Liver (tissue), 9 donors: Measurements from ENCODE around the gene ECSCR. TPM values are rescaled to one million over a fixed set of nuclear protein-coding genes. Genes with fewer than 3 reads are reported as not detected.

ENCODE experiments used
- DNase-seq: peaks from one replicate; pipeline ENCODE4 v3.0.0-alpha.2; 2017; ENCODE audit warnings: low spot score
- H3K27ac ChIP-seq, 2 donors: one replicate each; pipeline ENCODE4 v1.7.0; 2013; ENCODE audit warnings: inconsistent platforms in 2 of 2, low read length in 2 of 2, control low read depth in 1 of 2, low read depth in 1 of 2, mild to moderate bottlenecking in 1 of 2
- H3K27me3 ChIP-seq, 4 donors: one replicate each; pipeline versions ENCODE4 v1.6.1 to v1.7.0; 2013; ENCODE audit warnings: low read length in 3 of 4, inconsistent platforms in 1 of 4, mild to moderate bottlenecking in 1 of 4, moderate library complexity in 1 of 4; ENCODE audit not compliant: control insufficient read depth in 4 of 4, insufficient read depth in 4 of 4
- H3K36me3 ChIP-seq, 4 donors: one replicate each; pipeline versions ENCODE4 v1.6.1 to v1.7.0; 2013; ENCODE audit warnings: low read length in 3 of 4, mild to moderate bottlenecking in 3 of 4, low read depth in 1 of 4, moderate library complexity in 1 of 4; ENCODE audit not compliant: control insufficient read depth in 4 of 4, insufficient read depth in 3 of 4
- H3K4me1 ChIP-seq, 4 donors: one replicate each; pipeline versions ENCODE4 v1.6.1 to v1.7.0; 2013; ENCODE audit warnings: low read length in 3 of 4, mild to moderate bottlenecking in 3 of 4, moderate library complexity in 1 of 4; ENCODE audit not compliant: control insufficient read depth in 4 of 4, insufficient read depth in 4 of 4
- H3K4me3 ChIP-seq, 3 donors: one replicate each; pipeline versions ENCODE4 v1.6.1 to v1.7.0; 2013; ENCODE audit warnings: low read length in 3 of 3, control low read depth in 1 of 3, low read depth in 1 of 3, mild to moderate bottlenecking in 1 of 3
- H3K9ac ChIP-seq, 2 donors: one replicate each; pipeline ENCODE4 v1.7.0; 2013; ENCODE audit warnings: low read length in 2 of 2, mild to moderate bottlenecking in 2 of 2, moderate library complexity in 2 of 2, control low read depth in 1 of 2, low read depth in 1 of 2
- H3K9me3 ChIP-seq, 4 donors: one replicate each; pipeline versions ENCODE4 v1.6.1 to v1.7.0; 2013; ENCODE audit warnings: low read length in 3 of 4; ENCODE audit not compliant: control insufficient read depth in 4 of 4
- EGR1 ChIP-seq, 2 donors: IDR thresholded peaks; 2 replicates each; pipeline ENCODE4 v1.6.1; 2016 to 2018; ENCODE audit warnings: antibody characterized with exemption in 2 of 2, low read depth in 2 of 2
- FOXA1 ChIP-seq: IDR thresholded peaks from 2 replicates; pipeline ENCODE4 v1.6.1; 2016; ENCODE audit warnings: antibody characterized with exemption
- FOXA2 ChIP-seq: IDR thresholded peaks from 2 replicates; pipeline ENCODE4 v1.6.1; 2016; ENCODE audit warnings: antibody characterized with exemption
- GABPA ChIP-seq, 2 donors: IDR thresholded peaks in 1 of 2; conservative IDR thresholded peaks in 1 of 2; 2 replicates each; pipeline ENCODE4 v1.6.1; 2016; ENCODE audit warnings: antibody characterized with exemption in 2 of 2, mild to moderate bottlenecking in 1 of 2, moderate library complexity in 1 of 2
- HNF4A ChIP-seq, 2 donors: conservative IDR thresholded peaks; 2 replicates each; pipeline ENCODE4 v1.6.1; 2016; ENCODE audit warnings: antibody characterized with exemption in 2 of 2, mild to moderate bottlenecking in 2 of 2
- HNF4G ChIP-seq: IDR thresholded peaks from 2 replicates; pipeline ENCODE4 v1.6.1; 2016; ENCODE audit warnings: antibody characterized with exemption
- JUND ChIP-seq, 2 donors: IDR thresholded peaks; 2 replicates each; pipeline ENCODE4 v1.6.1; 2016; ENCODE audit warnings: antibody characterized with exemption in 2 of 2
- NR2F2 ChIP-seq: IDR thresholded peaks from 2 replicates; pipeline ENCODE4 v1.6.1; 2016; ENCODE audit warnings: antibody characterized with exemption
- RAD21 ChIP-seq, 2 donors: IDR thresholded peaks; 2 replicates each; pipeline ENCODE4 v1.6.1; 2016; ENCODE audit warnings: antibody characterized with exemption in 2 of 2, mild to moderate bottlenecking in 2 of 2
- RXRA ChIP-seq, 2 donors: IDR thresholded peaks; 2 replicates each; pipeline ENCODE4 v1.6.1; 2017 to 2018; ENCODE audit warnings: antibody characterized with exemption in 2 of 2, mild to moderate bottlenecking in 1 of 2
- SP1 ChIP-seq: IDR thresholded peaks from 2 replicates; pipeline ENCODE4 v1.6.1; 2018; ENCODE audit warnings: antibody characterized with exemption, mild to moderate bottlenecking
- TAF1 ChIP-seq: conservative IDR thresholded peaks from 2 replicates; pipeline ENCODE4 v1.6.1; 2016; ENCODE audit warnings: antibody characterized with exemption, mild to moderate bottlenecking
- YY1 ChIP-seq: IDR thresholded peaks from 2 replicates; pipeline ENCODE4 v1.6.1; 2016; ENCODE audit warnings: antibody characterized with exemption, mild to moderate bottlenecking
- WGBS: extraction: QIAGEN DNeasy Blood & Tissue Kit; methylation state at CpG from one replicate; pipeline ENCODE4 v1.1.7; 2013; 5-methylcytosine and 5-hydroxymethylcytosine counted together
- polyA plus RNA-seq, 2 donors: library from polyadenylated mRNA; stranded (reverse) in 1 of 2; unstranded in 1 of 2; fragments of 200-250 nt in 1 of 2; fragments of >200 nt in 1 of 2; fragmentation: Nextera tagmentation in 1 of 2; extraction: Ambion mirVana in 1 of 2; gene quantifications; one replicate each; pipeline versions ENCODE4 v1.2.1 to v1.2.3, GENCODE V29; 2013 to 2015
- total RNA-seq, 2 donors: library from RNA; depleted of rRNA; stranded (reverse); fragments of >200 nt; gene quantifications; one replicate each; pipeline ENCODE4 v1.2.3, GENCODE V29; 2014
- TF ChIP-seq, protein P1 (sequence below): IDR thresholded peaks from 2 replicates; pipeline ENCODE4 v1.6.1; 2016; ENCODE audit warnings: antibody characterized with exemption
- TF ChIP-seq, protein P2 (sequence below): IDR thresholded peaks from 2 replicates; pipeline ENCODE4 v1.6.1; 2016; ENCODE audit warnings: antibody characterized with exemption
- TF ChIP-seq, protein P3 (sequence below): IDR thresholded peaks from 2 replicates; pipeline ENCODE4 v1.6.1; 2016; ENCODE audit warnings: antibody characterized with exemption, mild to moderate bottlenecking
- TF ChIP-seq, protein P4 (sequence below): IDR thresholded peaks from 2 replicates; pipeline ENCODE4 v1.6.1; 2016; ENCODE audit warnings: antibody characterized with exemption
- TF ChIP-seq, protein P5 (sequence below): fragments of 150-350 bp; IDR thresholded peaks from 2 replicates; pipeline ENCODE4 v1.5.1; 2017; ENCODE audit warnings: improper control_type of control experiment, low read depth, low read length; ENCODE audit not compliant: missing input control
- donor health status: healthy.
- donor health status: healthy.
- donor health status: healthy.
- donor health status: healthy.
- donor health status: healthy.

The ECSCR gene
- total and polyA plus RNA-seq, 4 donors = 3.2 to 4.9 (median 3.5) TPM

DNA sequence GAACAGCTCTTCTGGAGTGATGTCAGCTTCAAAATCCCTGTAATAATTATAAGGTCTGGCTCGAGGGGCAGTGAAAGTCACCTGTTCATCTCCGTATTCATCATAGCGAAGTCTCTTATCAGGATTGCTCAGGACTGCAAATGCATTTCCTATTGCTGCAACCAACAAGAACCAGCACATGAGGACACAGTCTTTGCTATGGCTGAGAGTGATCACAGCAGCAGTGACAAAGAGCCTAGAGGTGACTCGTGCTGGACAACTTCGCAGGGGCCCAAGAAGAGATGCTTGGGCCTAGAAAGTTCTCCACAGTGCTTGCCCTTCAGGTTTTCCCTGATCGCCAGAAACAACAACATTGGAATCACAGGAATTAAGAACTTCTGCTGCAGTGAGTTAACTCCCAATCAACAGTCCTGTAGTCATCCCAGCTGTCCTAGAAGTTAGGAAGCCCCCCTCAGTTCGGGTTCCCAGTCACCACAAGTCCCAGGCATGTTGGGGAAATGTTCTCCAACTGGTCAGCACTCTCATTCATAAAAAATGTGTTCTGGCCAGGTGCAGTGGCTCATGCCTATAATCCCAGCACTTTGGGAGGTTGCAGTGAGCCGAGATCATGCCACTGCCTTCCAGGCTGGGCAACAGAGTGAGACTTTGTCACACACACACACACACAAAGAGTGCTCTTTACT, 36.2 kb downstream of the ECSCR start:
- Histone ChIP-seq H3K36me3 (no peaks in the 10 kb centered on the region), H3K9ac (no peak overlapping the region)
- WGBS = 81% methylated on average over 8 of the region's 8 CpGs

DNA sequence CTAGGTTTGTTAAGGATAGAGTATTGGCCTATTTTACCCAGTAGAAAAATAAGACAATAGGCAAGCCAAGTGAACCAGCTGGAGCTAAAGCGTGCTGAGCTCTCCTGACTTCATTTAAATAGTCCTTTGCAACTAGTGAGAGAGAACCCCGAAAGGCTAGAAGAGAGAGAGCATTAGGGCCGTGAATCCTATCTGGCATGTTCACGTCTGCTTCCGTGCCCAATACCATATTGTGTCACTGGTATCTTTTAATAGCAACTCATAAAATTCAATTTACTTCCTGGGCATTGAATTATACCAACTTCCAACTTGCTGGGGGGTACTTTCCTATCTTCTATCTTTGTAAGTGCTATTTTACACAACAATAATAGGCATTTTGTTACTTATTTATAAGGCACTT, 37.0 kb downstream of the ECSCR start:
- Histone ChIP-seq H3K27me3 (no peaks in the 10 kb centered on the region), H3K9ac (no peak overlapping the region), H3K36me3 (no peaks in the 10 kb centered on the region), H3K9me3 (no peaks in the 10 kb centered on the region), H3K4me1 (no peaks in the 10 kb centered on the region), H3K27ac (no peak overlapping the region), H3K4me3 (no peak overlapping the region)
- TF ChIP-seq, protein P1, sequence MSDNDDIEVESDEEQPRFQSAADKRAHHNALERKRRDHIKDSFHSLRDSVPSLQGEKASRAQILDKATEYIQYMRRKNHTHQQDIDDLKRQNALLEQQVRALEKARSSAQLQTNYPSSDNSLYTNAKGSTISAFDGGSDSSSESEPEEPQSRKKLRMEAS = no peak
- TF ChIP-seq, protein P2, sequence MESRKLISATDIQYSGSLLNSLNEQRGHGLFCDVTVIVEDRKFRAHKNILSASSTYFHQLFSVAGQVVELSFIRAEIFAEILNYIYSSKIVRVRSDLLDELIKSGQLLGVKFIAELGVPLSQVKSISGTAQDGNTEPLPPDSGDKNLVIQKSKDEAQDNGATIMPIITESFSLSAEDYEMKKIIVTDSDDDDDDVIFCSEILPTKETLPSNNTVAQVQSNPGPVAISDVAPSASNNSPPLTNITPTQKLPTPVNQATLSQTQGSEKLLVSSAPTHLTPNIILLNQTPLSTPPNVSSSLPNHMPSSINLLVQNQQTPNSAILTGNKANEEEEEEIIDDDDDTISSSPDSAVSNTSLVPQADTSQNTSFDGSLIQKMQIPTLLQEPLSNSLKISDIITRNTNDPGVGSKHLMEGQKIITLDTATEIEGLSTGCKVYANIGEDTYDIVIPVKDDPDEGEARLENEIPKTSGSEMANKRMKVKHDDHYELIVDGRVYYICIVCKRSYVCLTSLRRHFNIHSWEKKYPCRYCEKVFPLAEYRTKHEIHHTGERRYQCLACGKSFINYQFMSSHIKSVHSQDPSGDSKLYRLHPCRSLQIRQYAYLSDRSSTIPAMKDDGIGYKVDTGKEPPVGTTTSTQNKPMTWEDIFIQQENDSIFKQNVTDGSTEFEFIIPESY = no peak
- TF ChIP-seq, protein P3, sequence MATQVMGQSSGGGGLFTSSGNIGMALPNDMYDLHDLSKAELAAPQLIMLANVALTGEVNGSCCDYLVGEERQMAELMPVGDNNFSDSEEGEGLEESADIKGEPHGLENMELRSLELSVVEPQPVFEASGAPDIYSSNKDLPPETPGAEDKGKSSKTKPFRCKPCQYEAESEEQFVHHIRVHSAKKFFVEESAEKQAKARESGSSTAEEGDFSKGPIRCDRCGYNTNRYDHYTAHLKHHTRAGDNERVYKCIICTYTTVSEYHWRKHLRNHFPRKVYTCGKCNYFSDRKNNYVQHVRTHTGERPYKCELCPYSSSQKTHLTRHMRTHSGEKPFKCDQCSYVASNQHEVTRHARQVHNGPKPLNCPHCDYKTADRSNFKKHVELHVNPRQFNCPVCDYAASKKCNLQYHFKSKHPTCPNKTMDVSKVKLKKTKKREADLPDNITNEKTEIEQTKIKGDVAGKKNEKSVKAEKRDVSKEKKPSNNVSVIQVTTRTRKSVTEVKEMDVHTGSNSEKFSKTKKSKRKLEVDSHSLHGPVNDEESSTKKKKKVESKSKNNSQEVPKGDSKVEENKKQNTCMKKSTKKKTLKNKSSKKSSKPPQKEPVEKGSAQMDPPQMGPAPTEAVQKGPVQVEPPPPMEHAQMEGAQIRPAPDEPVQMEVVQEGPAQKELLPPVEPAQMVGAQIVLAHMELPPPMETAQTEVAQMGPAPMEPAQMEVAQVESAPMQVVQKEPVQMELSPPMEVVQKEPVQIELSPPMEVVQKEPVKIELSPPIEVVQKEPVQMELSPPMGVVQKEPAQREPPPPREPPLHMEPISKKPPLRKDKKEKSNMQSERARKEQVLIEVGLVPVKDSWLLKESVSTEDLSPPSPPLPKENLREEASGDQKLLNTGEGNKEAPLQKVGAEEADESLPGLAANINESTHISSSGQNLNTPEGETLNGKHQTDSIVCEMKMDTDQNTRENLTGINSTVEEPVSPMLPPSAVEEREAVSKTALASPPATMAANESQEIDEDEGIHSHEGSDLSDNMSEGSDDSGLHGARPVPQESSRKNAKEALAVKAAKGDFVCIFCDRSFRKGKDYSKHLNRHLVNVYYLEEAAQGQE = no peak
- TF ChIP-seq RXRA (IDR thresholded peaks at IDR 0.05) (no peak), EGR1 (IDR thresholded peaks at IDR 0.05; ENCODE audit: low read depth in 2 of 2) (no peak), RAD21 (IDR thresholded peaks at IDR 0.05) (no peak), HNF4A (conservative IDR thresholded peaks at IDR 0.05) (no peak), FOXA1 (no peak), FOXA2 (no peak), NR2F2 (no peak), SP1 (no peak), GABPA (IDR thresholded peaks at IDR 0.05 in 1 of 2, conservative IDR thresholded peaks at IDR 0.05 in 1 of 2) (no peak), JUND (IDR thresholded peaks at IDR 0.05) (no peak), HNF4G (no peak), YY1 (no peak), TAF1 (no peak)
- TF ChIP-seq, protein P4, sequence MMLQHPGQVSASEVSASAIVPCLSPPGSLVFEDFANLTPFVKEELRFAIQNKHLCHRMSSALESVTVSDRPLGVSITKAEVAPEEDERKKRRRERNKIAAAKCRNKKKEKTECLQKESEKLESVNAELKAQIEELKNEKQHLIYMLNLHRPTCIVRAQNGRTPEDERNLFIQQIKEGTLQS = no peak
- TF ChIP-seq, protein P5, sequence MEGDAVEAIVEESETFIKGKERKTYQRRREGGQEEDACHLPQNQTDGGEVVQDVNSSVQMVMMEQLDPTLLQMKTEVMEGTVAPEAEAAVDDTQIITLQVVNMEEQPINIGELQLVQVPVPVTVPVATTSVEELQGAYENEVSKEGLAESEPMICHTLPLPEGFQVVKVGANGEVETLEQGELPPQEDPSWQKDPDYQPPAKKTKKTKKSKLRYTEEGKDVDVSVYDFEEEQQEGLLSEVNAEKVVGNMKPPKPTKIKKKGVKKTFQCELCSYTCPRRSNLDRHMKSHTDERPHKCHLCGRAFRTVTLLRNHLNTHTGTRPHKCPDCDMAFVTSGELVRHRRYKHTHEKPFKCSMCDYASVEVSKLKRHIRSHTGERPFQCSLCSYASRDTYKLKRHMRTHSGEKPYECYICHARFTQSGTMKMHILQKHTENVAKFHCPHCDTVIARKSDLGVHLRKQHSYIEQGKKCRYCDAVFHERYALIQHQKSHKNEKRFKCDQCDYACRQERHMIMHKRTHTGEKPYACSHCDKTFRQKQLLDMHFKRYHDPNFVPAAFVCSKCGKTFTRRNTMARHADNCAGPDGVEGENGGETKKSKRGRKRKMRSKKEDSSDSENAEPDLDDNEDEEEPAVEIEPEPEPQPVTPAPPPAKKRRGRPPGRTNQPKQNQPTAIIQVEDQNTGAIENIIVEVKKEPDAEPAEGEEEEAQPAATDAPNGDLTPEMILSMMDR = no peak
- DNase-seq = no peak
- WGBS = 89% methylated on average over 5 of the region's 5 CpGs

More for the DNA sequence above, 36.2 kb downstream of the ECSCR start:
- H3K27ac ChIP-seq = no peak overlapping the region
- no peaks in the 10 kb centered on the region for H3K9me3 ChIP-seq
- no peak overlapping the region for H3K4me3 ChIP-seq
- no peak for DNase-seq
- no peaks in the 10 kb centered on the region for H3K27me3 ChIP-seq
- TF ChIP-seq TAF1 = no peak
- no peak for TF ChIP-seq RAD21 (IDR thresholded peaks at IDR 0.05)
- no peak for TF ChIP-seq NR2F2
- TF ChIP-seq EGR1 (IDR thresholded peaks at IDR 0.05; ENCODE audit: low read depth in 2 of 2) = no peak
- TF ChIP-seq, protein P1 = no peak
- no peaks in the 10 kb centered on the region for H3K4me1 ChIP-seq
